Adrenal gland (tissue), 12 donors: ENCODE data around the gene ANKRD6. TPM values are rescaled to one million over a fixed set of nuclear protein-coding genes. Genes with fewer than 3 reads are reported as not detected.

Experiments
- DNase-seq, 7 donors: peaks; one replicate each; pipeline ENCODE4 v3.0.0-alpha.2; 2019 to 2020
- H3K27ac ChIP-seq, 5 donors: fragments of 200-600 bp; sonication (generic) in 4 of 5; 1 replicate in 3 of 5; 2 replicates in 2 of 5; pipeline versions ENCODE4 v1.5.1 to v1.8.0; 2016 to 2020; ENCODE audit warnings: mild to moderate bottlenecking in 1 of 5
- H3K27me3 ChIP-seq: fragments of 200-600 bp; 2 replicates; pipeline ENCODE4 v1.8.0; 2021
- H3K36me3 ChIP-seq, 2 donors: fragments of 200-600 bp; replicated peaks in 1 of 2; 1 replicate in 1 of 2; 2 replicates in 1 of 2; pipeline versions ENCODE4 v1.5.1 to v1.8.0; 2018 to 2022
- H3K4me1 ChIP-seq, 2 donors: fragments of 200-600 bp; replicated peaks in 1 of 2; 1 replicate in 1 of 2; 2 replicates in 1 of 2; pipeline versions ENCODE4 v1.5.1 to v1.8.0; 2018 to 2021
- H3K4me3 ChIP-seq, 4 donors: fragments of 200-600 bp; sonication (generic) in 3 of 4; one replicate each; pipeline ENCODE4 v1.5.1; 2016 to 2018
- H3K9me3 ChIP-seq, 3 donors: fragments of 200-600 bp; sonication (generic) in 1 of 3; replicated peaks in 1 of 3; 1 replicate in 2 of 3; 2 replicates in 1 of 3; pipeline versions ENCODE4 v1.5.1 to v1.8.0; 2016 to 2021
- CTCF ChIP-seq, 6 experiments: fragments of 450-650 bp in 4 of 6; fragments of 200-600 bp in 2 of 6; sonication (generic) in 1 of 6; IDR thresholded peaks; 1 replicate in 5 of 6; 2 replicates in 1 of 6; pipeline versions ENCODE4 v1.5.1 to v1.8.0; 2016 to 2021; ENCODE audit warnings: antibody characterized with exemption in 6 of 6, mild to moderate bottlenecking in 2 of 6, moderate library complexity in 1 of 6
- POLR2A ChIP-seq, 2 donors: fragments of 450-650 bp; IDR thresholded peaks; one replicate each; pipeline ENCODE4 v1.6.1; 2017; ENCODE audit warnings: antibody characterized with exemption in 2 of 2, mild to moderate bottlenecking in 2 of 2, moderate library complexity in 1 of 2
- WGBS, 4 donors: extraction: QIAGEN DNeasy Blood & Tissue Kit in 2 of 4; methylation state at CpG; one replicate each; pipeline versions ENCODE4 v1.1.5 to v1.1.7; 2013 to 2017; 5-methylcytosine and 5-hydroxymethylcytosine counted together
- intact Hi-C, 2 donors: fragments of 100-400 bp; cut with DNase I; formaldehyde crosslinking; loops; one replicate each; pipeline versions ENCODE4 v1.14.1 to v1.15.0; 2022 to 2023
- polyA plus RNA-seq, 3 donors: library from polyadenylated mRNA; stranded (reverse); fragments of 200-250 nt in 2 of 3; fragments of 350-450 nt in 1 of 3; fragmentation: Illumina TruSeq in 1 of 3; extraction: RNeasy Lipid Tissue Mini Kit (QIAGEN cat#74804) in 1 of 3; gene quantifications; one replicate each; pipeline ENCODE4 v1.2.3, GENCODE V29; 2013 to 2014
- total RNA-seq, 9 donors: library from RNA; depleted of rRNA in 4 of 9; stranded (reverse); fragments of >200 nt in 4 of 9; fragments of 120-200 nt in 1 of 9; fragmentation: NEBNext Ultra II Directional in 1 of 9; extraction: Animal tissue kit (Norgen Biotek cat#: 25700) in 1 of 9; gene quantifications; one replicate each; pipeline versions ENCODE4 v1.1.0 to v1.2.4, GENCODE V29; 2013 to 2023
- donor health status: healthy with polysubstance abuse.
- donor health status: Bipolar disorder and iron deficiency.
- donor health status: DM: yes; HTN: yes; CAD: no.
- donor health status: DM: no; HTN: no; CAD: no.
- donor health status: DM: no; HTN: no; CAD: no.
- donor health status: DM: yes; HTN: yes; CAD: no.

ANKRD6 gene
- total and polyA plus RNA-seq, 12 donors, result 2.8 to 16.6 (median 7.7) TPM

GRCh38 chr6:89430201-89430962 lies 2.6 kb upstream of the ANKRD6 start:
- H3K27me3 ChIP-seq, result no peaks in the 10 kb centered on the region
- no peaks in the 10 kb centered on the region for H3K9me3 ChIP-seq
- WGBS, 4 donors, result 35 to 44% (median 37%) methylated on average over 5 to 7 of the region's 7 CpGs
- intact Hi-C loops, result loop anchor here in 1 of 2 donors (5.0 kb wide), 1 partner anchor 182 kb away; no protein-coding TSS in a partner anchor
- TF ChIP-seq POLR2A (IDR thresholded peaks at IDR 0.05), result no peak
- no peak for TF ChIP-seq CTCF (IDR thresholded peaks at IDR 0.05)
- H3K4me3 ChIP-seq, result no peak overlapping the region
- H3K27ac ChIP-seq, result no peak overlapping the region
- no peaks in the 10 kb centered on the region for H3K36me3 ChIP-seq
- DNase-seq, result peak in 3 of 7 donors; percentile 9 to 53 (median 32)
- H3K4me1 ChIP-seq, result peaks cover 2 to 6% of the 10 kb centered on the region in 2 donors

GRCh38 chr6:89433252-89434149 lies 549 bp downstream of the ANKRD6 start:
- Histone ChIP-seq H3K9me3 (no peaks in the 10 kb centered on the region), H3K27ac (no peak overlapping the region), H3K27me3 (no peaks in the 10 kb centered on the region), H3K4me3 (peak overlapping the region; percentile 56 to 75 (median 64)), H3K36me3 (no peaks in the 10 kb centered on the region), H3K4me1 (peaks cover 2 to 6% of the 10 kb centered on the region in 2 donors)
- TF ChIP-seq CTCF (IDR thresholded peaks at IDR 0.05) (no peak), POLR2A (IDR thresholded peaks at IDR 0.05) (no peak)
- WGBS, 4 donors, result 2 to 10% (median 6%) methylated on average over 10 to 80 of the region's 80 CpGs
- intact Hi-C loops, result loop anchor here (2.0 to 5.0 kb wide), 2 partner anchors 177 to 179 kb away; no protein-coding TSS in a partner anchor
- DNase-seq, result peak in 6 of 7 donors; percentile 9 to 53 (median 24)

GRCh38 chr6:89434150-89434499 lies 1.2 kb downstream of the ANKRD6 start:
- intact Hi-C loops, result loop anchor here in 1 of 2 donors (5.0 kb wide), 1 partner anchor 178 kb away; no protein-coding TSS in a partner anchor
- no peak overlapping the region for H3K27ac ChIP-seq
- H3K27me3 ChIP-seq, result no peaks in the 10 kb centered on the region
- H3K36me3 ChIP-seq, result no peaks in the 10 kb centered on the region
- H3K4me1 ChIP-seq, result peaks cover 2 to 6% of the 10 kb centered on the region in 2 donors
- DNase-seq, result no peak
- TF ChIP-seq POLR2A (IDR thresholded peaks at IDR 0.05) (no peak), CTCF (IDR thresholded peaks at IDR 0.05) (no peak)
- 85 to 95% (median 92%) methylated on average over 3 of the region's 3 CpGs for WGBS, 4 donors
- H3K4me3 ChIP-seq, result peak overlapping the region in 1 of 4 donors; percentile 63
- no peaks in the 10 kb centered on the region for H3K9me3 ChIP-seq

GRCh38 chr6:89434954-89435353 lies 2.0 kb downstream of the ANKRD6 start:
- Histone ChIP-seq H3K27ac (no peak overlapping the region), H3K27me3 (no peaks in the 10 kb centered on the region), H3K36me3 (no peaks in the 10 kb centered on the region), H3K4me1 (peaks cover 2 to 6% of the 10 kb centered on the region in 2 donors), H3K9me3 (no peaks in the 10 kb centered on the region), H3K4me3 (no peak overlapping the region)
- WGBS, 4 donors, result 89 to 95% (median 93%) methylated on average over 4 of the region's 4 CpGs
- TF ChIP-seq POLR2A (IDR thresholded peaks at IDR 0.05) (no peak), CTCF (IDR thresholded peaks at IDR 0.05) (no peak)
- DNase-seq, result no peak
- intact Hi-C loops, result loop anchor here in 1 of 2 donors (5.0 kb wide), 1 partner anchor 177 kb away; no protein-coding TSS in a partner anchor
